ENCODE measurements around the gene SERINC5.

The SERINC5 gene

DNA sequence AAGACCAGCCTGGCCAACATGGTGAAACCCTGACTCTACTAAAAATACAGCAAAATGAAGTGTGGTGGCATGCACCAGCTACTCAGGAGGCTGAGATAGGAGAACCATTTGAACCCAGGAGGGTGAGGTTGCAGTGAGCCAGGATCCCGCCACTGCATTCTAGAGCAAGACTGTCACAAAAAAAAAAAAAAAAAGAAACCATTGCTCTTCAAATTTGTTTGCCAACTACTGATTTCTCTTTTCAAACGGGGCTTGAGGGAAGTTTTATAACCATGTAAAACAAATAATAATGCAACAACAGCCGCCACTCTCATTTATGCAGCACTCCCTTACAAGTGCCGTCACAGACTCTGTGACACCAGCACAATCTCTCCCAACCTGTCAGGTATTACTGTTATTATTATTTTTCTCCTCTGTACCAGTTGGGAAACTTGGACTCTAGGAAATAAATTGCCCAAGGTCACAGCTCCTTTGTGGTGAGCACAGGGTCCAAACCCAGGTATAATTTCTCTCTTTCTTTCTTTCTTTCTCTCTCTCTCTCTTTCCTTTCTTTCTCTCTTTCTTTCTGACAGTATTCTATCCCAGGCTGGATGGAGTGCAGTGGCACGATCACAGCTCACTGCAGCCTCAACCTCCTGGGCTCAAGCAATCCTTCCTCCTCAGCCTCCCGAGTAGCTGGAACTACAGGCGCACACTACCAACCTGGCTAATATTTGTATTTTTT lies 25.4 kb downstream of the SERINC5 start:
- POLR2A ChIA-PET = interaction anchor here (1.1 kb wide), 1 partner anchor 25 kb away, joined by 5 read pairs; the partner anchor contains the start of gene SERINC5
- CTCF ChIA-PET = interaction anchor here (0.6 kb wide), 1 partner anchor 36 kb away, joined by 3 read pairs; no protein-coding TSS in a partner anchor
- TF ChIP-seq, protein P1, sequence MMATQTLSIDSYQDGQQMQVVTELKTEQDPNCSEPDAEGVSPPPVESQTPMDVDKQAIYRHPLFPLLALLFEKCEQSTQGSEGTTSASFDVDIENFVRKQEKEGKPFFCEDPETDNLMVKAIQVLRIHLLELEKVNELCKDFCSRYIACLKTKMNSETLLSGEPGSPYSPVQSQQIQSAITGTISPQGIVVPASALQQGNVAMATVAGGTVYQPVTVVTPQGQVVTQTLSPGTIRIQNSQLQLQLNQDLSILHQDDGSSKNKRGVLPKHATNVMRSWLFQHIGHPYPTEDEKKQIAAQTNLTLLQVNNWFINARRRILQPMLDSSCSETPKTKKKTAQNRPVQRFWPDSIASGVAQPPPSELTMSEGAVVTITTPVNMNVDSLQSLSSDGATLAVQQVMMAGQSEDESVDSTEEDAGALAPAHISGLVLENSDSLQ (IDR thresholded peaks at IDR 0.05) = no peak
- TF ChIP-seq HDGF (IDR thresholded peaks at IDR 0.05; ENCODE audit: borderline replicate concordance) = no peak
- TF ChIP-seq CTBP1 (IDR thresholded peaks at IDR 0.05; ENCODE audit: borderline replicate concordance) = no peak
- no peak for TF ChIP-seq ELF4 (IDR thresholded peaks at IDR 0.05)
- TF ChIP-seq NFRKB (IDR thresholded peaks at IDR 0.05) = no peak
- TF ChIP-seq FOXM1 (IDR thresholded peaks at IDR 0.05; ENCODE audit: borderline replicate concordance) = no peak
- no peak for TF ChIP-seq L3MBTL2 (conservative IDR thresholded peaks at IDR 0.05)
- no peak for TF ChIP-seq TARDBP (IDR thresholded peaks at IDR 0.05)
- TF ChIP-seq SP1 (IDR thresholded peaks at IDR 0.05) = no peak
- TF ChIP-seq FOXA1 (IDR thresholded peaks at IDR 0.05) = no peak
- no peak for TF ChIP-seq ZNF384 (IDR thresholded peaks at IDR 0.05)
- no peak for TF ChIP-seq LEF1 (IDR thresholded peaks at IDR 0.05; ENCODE audit: borderline replicate concordance)
- no peak for DNase-seq (ENCODE audit: extremely low spot score)

DNA sequence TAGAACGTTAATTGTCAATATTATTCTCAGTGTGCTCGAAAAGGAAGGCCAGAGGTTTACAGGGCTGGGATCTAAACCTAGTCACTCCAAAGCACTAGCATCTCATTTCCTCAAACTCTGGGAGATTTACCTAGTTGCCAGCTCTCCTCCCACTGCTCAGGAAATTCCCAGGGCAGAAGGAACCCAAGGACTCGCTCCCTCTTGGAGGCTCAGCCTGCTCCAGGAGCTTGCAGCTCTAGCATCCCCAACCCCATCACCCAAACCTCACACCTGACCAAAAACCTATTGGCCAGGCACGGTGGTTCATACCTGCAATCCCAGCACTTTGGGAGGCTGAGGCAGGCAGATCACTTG lies 26.0 kb downstream of the SERINC5 start:
- TF ChIP-seq TARDBP (IDR thresholded peaks at IDR 0.05) (no peak), FOXK2 (IDR thresholded peaks at IDR 0.05) (no peak), BHLHE40 (IDR thresholded peaks at IDR 0.05; ENCODE audit: borderline replicate concordance) (no peak), FOXM1 (IDR thresholded peaks at IDR 0.05; ENCODE audit: borderline replicate concordance) (no peak), SUZ12 (IDR thresholded peaks at IDR 0.05) (no peak), CTBP1 (IDR thresholded peaks at IDR 0.05; ENCODE audit: borderline replicate concordance) (no peak)
- CTCF ChIA-PET = interaction anchor here (0.6 kb wide), 1 partner anchor 36 kb away, joined by 3 read pairs; no protein-coding TSS in a partner anchor
- POLR2A ChIA-PET = interaction anchor here (1.1 kb wide), 1 partner anchor 26 kb away, joined by 5 read pairs; the partner anchor contains the start of gene SERINC5
- no peak for DNase-seq (ENCODE audit: extremely low spot score)

DNA sequence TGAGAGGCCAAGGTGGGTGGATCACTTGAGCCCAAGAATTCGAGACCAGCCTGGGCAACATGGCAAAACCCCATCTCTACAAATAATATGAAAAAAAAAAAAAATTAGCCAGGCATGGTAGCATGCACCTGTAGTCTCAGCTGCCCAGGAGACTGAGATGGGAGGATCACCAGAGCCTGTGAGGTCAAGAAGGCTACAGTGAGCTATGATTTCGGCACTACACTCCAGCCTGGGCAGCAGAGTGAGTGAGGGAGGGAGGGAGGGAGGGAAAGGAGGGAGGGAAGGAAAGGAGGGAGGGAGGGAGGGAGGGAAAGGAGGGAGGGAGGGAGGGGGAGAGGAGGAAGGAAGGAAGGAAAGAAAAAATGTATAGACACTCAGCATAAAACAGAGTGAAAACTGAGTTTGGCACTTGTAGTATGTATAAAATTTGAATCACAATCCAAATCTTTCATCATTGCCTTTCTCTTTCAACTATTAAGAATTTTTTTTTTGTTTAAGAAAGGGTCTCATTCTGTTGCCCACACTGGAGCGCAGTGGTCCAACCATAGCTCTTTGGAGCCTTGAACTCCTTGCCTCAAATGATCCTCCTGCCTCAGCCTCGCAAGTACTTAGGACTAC lies 27.8 kb downstream of the SERINC5 start:
- CTCF ChIA-PET = no interaction called here
- no peak for TF ChIP-seq TARDBP (IDR thresholded peaks at IDR 0.05)
- POLR2A ChIA-PET = no interaction called here
- no peak for DNase-seq (ENCODE audit: extremely low spot score)

DNA sequence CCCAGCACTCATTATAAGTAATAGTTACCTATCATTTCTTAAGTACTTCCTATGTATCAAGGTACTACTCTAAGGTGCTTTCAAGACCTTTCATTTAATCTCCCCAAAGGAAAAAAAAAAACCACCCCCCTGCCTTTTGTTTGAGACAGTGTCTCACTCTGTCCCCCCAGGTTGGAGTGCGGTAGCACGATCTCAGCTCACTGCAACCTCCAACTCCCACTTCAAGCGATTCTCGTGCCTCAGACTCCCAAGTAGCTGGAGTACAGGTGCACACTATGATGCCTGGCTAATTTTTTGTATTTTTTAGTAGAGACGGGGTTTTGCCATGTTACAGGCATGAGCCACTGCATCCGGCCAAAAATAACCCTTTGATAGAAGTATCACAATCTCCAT lies 29.9 kb downstream of the SERINC5 start:
- TF ChIP-seq, protein P1 (IDR thresholded peaks at IDR 0.05) = no peak
- TF ChIP-seq TARDBP (IDR thresholded peaks at IDR 0.05) = no peak
- no peak for TF ChIP-seq BHLHE40 (IDR thresholded peaks at IDR 0.05; ENCODE audit: borderline replicate concordance)
- TF ChIP-seq SUZ12 (IDR thresholded peaks at IDR 0.05) = no peak
- no peak for TF ChIP-seq ZNF384 (IDR thresholded peaks at IDR 0.05)
- no peak for TF ChIP-seq NFRKB (IDR thresholded peaks at IDR 0.05)
- TF ChIP-seq FOXA1 (IDR thresholded peaks at IDR 0.05) = no peak
- no peak for TF ChIP-seq L3MBTL2 (conservative IDR thresholded peaks at IDR 0.05)
- no peak for TF ChIP-seq FOXM1 (IDR thresholded peaks at IDR 0.05; ENCODE audit: borderline replicate concordance)
- TF ChIP-seq LEF1 (IDR thresholded peaks at IDR 0.05; ENCODE audit: borderline replicate concordance) = no peak
- TF ChIP-seq SP1 (IDR thresholded peaks at IDR 0.05) = no peak
- no peak for TF ChIP-seq FOXK2 (IDR thresholded peaks at IDR 0.05)
- no peak for TF ChIP-seq CTBP1 (IDR thresholded peaks at IDR 0.05; ENCODE audit: borderline replicate concordance)
- no peak for TF ChIP-seq ARNT (IDR thresholded peaks at IDR 0.05)
- no peak for TF ChIP-seq ELF4 (IDR thresholded peaks at IDR 0.05)
- TF ChIP-seq HDGF (IDR thresholded peaks at IDR 0.05; ENCODE audit: borderline replicate concordance) = no peak
- DNase-seq (ENCODE audit: extremely low spot score) = no peak
- ChIA-PET CTCF (interaction anchor here (0.6 kb wide), 1 partner anchor 10 kb away, joined by 4 read pairs; no protein-coding TSS in a partner anchor), POLR2A (no interaction called here)

DNA sequence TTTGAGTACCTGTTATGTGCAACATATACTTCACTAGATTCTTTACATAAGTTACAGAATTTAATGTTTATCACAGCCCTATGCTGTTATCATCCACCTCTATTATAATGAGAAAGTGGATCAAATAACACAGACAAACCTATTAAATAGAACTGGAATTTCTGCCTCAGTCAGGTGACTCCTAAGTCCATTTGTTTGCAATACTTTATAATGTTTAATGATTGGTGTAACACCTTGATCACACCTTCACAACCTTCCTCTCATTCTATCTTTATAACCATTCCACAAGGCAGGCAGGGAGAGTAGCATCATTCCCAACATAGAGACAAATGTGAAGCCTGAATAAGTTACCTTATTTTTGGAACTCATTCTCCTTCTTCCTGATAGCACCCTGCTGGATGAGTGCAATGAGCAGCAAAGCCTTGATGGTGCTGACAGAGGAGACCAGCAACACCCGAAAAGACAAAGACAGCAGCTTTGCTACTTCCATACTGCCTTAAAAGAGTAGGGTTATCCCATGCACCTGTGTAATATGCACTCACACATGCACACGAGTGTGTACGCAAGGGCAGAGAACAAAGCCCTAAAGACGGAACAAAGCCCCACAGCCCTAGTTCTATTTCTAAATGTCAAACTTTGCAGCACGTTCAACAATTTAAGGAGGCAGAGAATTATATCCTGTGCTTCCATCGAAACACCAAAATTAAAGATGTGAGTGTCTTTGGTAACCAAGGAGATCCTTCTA lies 30.5 kb downstream of the SERINC5 start:
- no peak for TF ChIP-seq FOXA1 (IDR thresholded peaks at IDR 0.05)
- TF ChIP-seq LEF1 (IDR thresholded peaks at IDR 0.05; ENCODE audit: borderline replicate concordance) = no peak
- no peak for TF ChIP-seq SP1 (IDR thresholded peaks at IDR 0.05)
- no peak for TF ChIP-seq CTBP1 (IDR thresholded peaks at IDR 0.05; ENCODE audit: borderline replicate concordance)
- TF ChIP-seq L3MBTL2 (conservative IDR thresholded peaks at IDR 0.05) = no peak
- no peak for TF ChIP-seq FOXM1 (IDR thresholded peaks at IDR 0.05; ENCODE audit: borderline replicate concordance)
- TF ChIP-seq, protein P1 (IDR thresholded peaks at IDR 0.05) = no peak
- TF ChIP-seq BHLHE40 (IDR thresholded peaks at IDR 0.05; ENCODE audit: borderline replicate concordance) = no peak
- TF ChIP-seq SUZ12 (IDR thresholded peaks at IDR 0.05) = no peak
- no peak for TF ChIP-seq FOXK2 (IDR thresholded peaks at IDR 0.05)
- no peak for TF ChIP-seq ARNT (IDR thresholded peaks at IDR 0.05)
- no peak for TF ChIP-seq ELF4 (IDR thresholded peaks at IDR 0.05)
- TF ChIP-seq ZNF384 (IDR thresholded peaks at IDR 0.05) = no peak
- no peak for TF ChIP-seq HDGF (IDR thresholded peaks at IDR 0.05; ENCODE audit: borderline replicate concordance)
- DNase-seq (ENCODE audit: extremely low spot score) = no peak
- ChIA-PET POLR2A (no interaction called here), CTCF (interaction anchor here (0.6 kb wide), 1 partner anchor 11 kb away, joined by 4 read pairs; no protein-coding TSS in a partner anchor)

Data from HEK293T (cell line).